Measurements from ENCODE around the gene IL1R2. TPM values are rescaled to one million over a fixed set of nuclear protein-coding genes. Genes with fewer than 3 reads are reported as not detected.

The IL1R2 gene
- polyA plus RNA-seq, 2 of the 4 experiments (the other 2 are of a cell fraction), result 0.83 to 1.7 TPM

DNA sequence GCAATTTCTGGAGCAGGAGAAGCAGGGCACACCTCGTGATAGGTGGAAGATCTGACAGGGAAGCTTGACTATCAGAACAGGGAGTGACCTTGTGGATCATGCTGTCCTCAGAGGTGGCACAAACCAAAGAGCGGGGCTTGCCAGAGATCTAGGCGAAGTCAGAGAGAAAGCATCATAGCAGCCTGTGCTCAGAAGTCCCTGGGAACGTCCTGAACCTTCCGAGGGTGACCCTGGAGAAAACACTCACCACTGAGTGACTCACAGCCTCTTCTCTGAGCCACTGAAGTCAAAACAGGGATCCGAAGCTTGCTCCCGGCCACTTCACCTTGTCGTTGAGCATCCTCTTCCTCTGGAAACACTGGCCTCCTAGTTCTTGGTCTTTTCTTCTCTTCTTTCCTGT, 56.7 kb downstream of the IL1R2 start:
- ATAC-seq, result peak; percentile 31 to 45; a peak in 1 of 6 replicates
- H3K9me3 ChIP-seq, result no peaks in the 10 kb centered on the region
- 61% methylated on average over 7 of the region's 8 CpGs for WGBS (ENCODE audit: missing lambda C conversion rate)
- ChIA-PET CTCF (interaction anchor here (1.5 to 1.8 kb wide), 2 partner anchors 15 to 28 kb away, joined by 4 to 6 read pairs; no protein-coding TSS in a partner anchor), POLR2A (no interaction called here)
- DNase-seq (ENCODE audit: low read depth in 1 of 2, low spot score in 1 of 2), result no peak
- peaks cover 28% of the 10 kb centered on the region for H3K4me1 ChIP-seq
- TF ChIP-seq SMC3 (IDR thresholded peaks at IDR 0.05) (no peak), HOXB5 (CRISPR knock-in tag; IDR thresholded peaks at IDR 0.05) (no peak), HDAC2 (IDR thresholded peaks at IDR 0.05) (no peak), HEYL (CRISPR knock-in tag; IDR thresholded peaks at IDR 0.05) (no peak), RAD21 (conservative IDR thresholded peaks at IDR 0.05 in 1 of 2, IDR thresholded peaks at IDR 0.05 in 1 of 2) (no peak), CBX2 (IDR thresholded peaks at IDR 0.05; ENCODE audit: borderline replicate concordance, low read depth) (no peak), RNF2 (IDR thresholded peaks at IDR 0.05; ENCODE audit: borderline replicate concordance, low read depth) (no peak), JUN (IDR thresholded peaks at IDR 0.05) (no peak)
- TF ChIP-seq, protein P1, sequence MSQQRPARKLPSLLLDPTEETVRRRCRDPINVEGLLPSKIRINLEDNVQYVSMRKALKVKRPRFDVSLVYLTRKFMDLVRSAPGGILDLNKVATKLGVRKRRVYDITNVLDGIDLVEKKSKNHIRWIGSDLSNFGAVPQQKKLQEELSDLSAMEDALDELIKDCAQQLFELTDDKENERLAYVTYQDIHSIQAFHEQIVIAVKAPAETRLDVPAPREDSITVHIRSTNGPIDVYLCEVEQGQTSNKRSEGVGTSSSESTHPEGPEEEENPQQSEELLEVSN (IDR thresholded peaks at IDR 0.05; ENCODE audit: borderline replicate concordance, low read depth), result no peak
- no peak for FAIRE-seq
- peak overlapping the region; percentile 23; the same call in 1 of the 3 replicates for H3K4me2 ChIP-seq
- H3K4me3 ChIP-seq, result no peak overlapping the region
- H3K27ac ChIP-seq, result peak overlapping the region; percentile 27 to 54; a peak in 1 of 6 replicates

DNA sequence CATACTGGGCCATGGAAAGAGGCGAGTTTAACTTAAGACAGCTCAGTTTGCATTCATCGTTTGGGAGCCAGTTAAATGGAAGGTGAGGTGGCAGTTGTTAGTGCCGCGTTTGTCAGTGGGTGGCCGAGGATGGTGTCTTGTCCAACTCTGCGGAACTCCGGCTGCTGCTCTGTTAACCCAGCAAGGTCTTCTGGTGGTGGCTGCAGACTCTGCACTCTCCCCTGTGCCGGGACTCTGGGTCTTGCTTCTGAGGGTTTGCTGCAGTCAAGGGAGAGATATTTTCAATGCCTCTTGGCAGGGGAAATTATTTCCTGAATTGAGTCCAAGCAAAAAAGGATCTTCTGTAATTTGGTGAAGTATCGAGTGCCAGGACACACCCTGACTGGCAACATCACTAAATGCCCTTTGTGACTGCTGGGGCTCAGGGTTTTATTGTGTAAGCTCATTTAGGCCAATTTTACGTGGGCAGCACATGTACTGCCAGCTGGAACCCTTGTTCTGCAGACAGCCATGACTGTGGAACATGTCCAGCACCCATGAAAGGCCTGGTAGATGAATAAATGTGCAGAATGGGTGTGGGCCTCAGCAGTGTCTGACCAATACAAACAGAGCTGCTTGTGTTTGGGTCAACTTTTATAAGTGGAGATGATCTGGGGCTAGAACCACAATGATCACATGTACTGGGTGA, 58.1 kb downstream of the IL1R2 start:
- Histone ChIP-seq H3K4me3 (no peak overlapping the region), H3K4me1 (peaks cover 28% of the 10 kb centered on the region), H3K4me2 (peak overlapping the region; percentile 17; the same call in 1 of the 3 replicates), H3K27ac (peak overlapping the region; percentile 51 to 54; a peak in 3 of 6 replicates), H3K9me3 (no peaks in the 10 kb centered on the region)
- DNase-seq (ENCODE audit: low read depth in 1 of 2, low spot score in 1 of 2) (no peak), ATAC-seq (peak; percentile 54 to 58; a peak in 3 of 6 replicates), FAIRE-seq (no peak)
- POLR2A ChIA-PET, result no interaction called here
- 82% methylated on average over 10 of the region's 10 CpGs for WGBS (ENCODE audit: missing lambda C conversion rate)
- TF ChIP-seq, protein P2, sequence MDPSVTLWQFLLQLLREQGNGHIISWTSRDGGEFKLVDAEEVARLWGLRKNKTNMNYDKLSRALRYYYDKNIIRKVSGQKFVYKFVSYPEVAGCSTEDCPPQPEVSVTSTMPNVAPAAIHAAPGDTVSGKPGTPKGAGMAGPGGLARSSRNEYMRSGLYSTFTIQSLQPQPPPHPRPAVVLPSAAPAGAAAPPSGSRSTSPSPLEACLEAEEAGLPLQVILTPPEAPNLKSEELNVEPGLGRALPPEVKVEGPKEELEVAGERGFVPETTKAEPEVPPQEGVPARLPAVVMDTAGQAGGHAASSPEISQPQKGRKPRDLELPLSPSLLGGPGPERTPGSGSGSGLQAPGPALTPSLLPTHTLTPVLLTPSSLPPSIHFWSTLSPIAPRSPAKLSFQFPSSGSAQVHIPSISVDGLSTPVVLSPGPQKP (IDR thresholded peaks at IDR 0.05; ENCODE audit: low read depth, low read length), result no peak
- TF ChIP-seq RFX5 (IDR thresholded peaks at IDR 0.05), result no peak
- TF ChIP-seq ESRRA (IDR thresholded peaks at IDR 0.05; ENCODE audit: borderline replicate concordance, low read length), result no peak
- TF ChIP-seq POLR2AphosphoS2 (conservative IDR thresholded peaks at IDR 0.05; ENCODE audit: low read length), result no peak
- TF ChIP-seq, protein P3, sequence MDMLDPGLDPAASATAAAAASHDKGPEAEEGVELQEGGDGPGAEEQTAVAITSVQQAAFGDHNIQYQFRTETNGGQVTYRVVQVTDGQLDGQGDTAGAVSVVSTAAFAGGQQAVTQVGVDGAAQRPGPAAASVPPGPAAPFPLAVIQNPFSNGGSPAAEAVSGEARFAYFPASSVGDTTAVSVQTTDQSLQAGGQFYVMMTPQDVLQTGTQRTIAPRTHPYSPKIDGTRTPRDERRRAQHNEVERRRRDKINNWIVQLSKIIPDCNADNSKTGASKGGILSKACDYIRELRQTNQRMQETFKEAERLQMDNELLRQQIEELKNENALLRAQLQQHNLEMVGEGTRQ (IDR thresholded peaks at IDR 0.05), result no peak
- TF ChIP-seq RNF2 (IDR thresholded peaks at IDR 0.05; ENCODE audit: borderline replicate concordance, low read depth), result no peak
- no peak for TF ChIP-seq CEBPB (IDR thresholded peaks at IDR 0.05)
- TF ChIP-seq EHMT2 (IDR thresholded peaks at IDR 0.05; ENCODE audit: low read depth), result no peak
- no peak for TF ChIP-seq SREBF2 (IDR thresholded peaks at IDR 0.05)
- no peak for TF ChIP-seq JUNB (IDR thresholded peaks at IDR 0.05)
- TF ChIP-seq, protein P4, sequence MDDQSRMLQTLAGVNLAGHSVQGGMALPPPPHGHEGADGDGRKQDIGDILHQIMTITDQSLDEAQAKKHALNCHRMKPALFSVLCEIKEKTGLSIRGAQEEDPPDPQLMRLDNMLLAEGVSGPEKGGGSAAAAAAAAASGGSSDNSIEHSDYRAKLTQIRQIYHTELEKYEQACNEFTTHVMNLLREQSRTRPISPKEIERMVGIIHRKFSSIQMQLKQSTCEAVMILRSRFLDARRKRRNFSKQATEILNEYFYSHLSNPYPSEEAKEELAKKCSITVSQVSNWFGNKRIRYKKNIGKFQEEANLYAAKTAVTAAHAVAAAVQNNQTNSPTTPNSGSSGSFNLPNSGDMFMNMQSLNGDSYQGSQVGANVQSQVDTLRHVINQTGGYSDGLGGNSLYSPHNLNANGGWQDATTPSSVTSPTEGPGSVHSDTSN (IDR thresholded peaks at IDR 0.05), result no peak
- TF ChIP-seq HEYL (CRISPR knock-in tag; IDR thresholded peaks at IDR 0.05), result no peak
- no peak for TF ChIP-seq PHF8 (IDR thresholded peaks at IDR 0.05; ENCODE audit: borderline replicate concordance, low read depth)
- CTCF ChIA-PET, result interaction anchor here (0.9 to 2.3 kb wide), 6 partner anchors 9 to 191 kb away, joined by 3 to 9 read pairs (median 4); no protein-coding TSS in a partner anchor
